Right ventricle myocardium superior (tissue), 1 donor: Measurements from ENCODE around the gene RIPK4. TPM values are rescaled to one million over a fixed set of nuclear protein-coding genes. Genes with fewer than 3 reads are reported as not detected.

Source experiments
- ATAC-seq: fragments of 200-7000 bp; cut with Tn5 transposase; one replicate; pipeline ENCODE4 v1.9.1; 2020; ENCODE audit warnings: mild to moderate bottlenecking; ENCODE audit not compliant: poor library complexity
- DNase-seq: peaks from one replicate; pipeline ENCODE4 v3.0.0-alpha.2; 2020
- intact Hi-C: fragments of 100-400 bp; cut with DNase I; formaldehyde crosslinking; loops from one replicate; pipeline ENCODE4 v1.11.2; 2022
- total RNA-seq: library from RNA; stranded (reverse); fragmentation: NEBNext Ultra II Directional; extraction: Animal tissue kit (Norgen Biotek cat#: 25700); gene quantifications from one replicate; pipeline ENCODE4 v1.2.1, GENCODE V29; 2021
- donor health status: DM: no; HTN: yes; CAD: no; lungs with severe emphysema.

Gene RIPK4
- total RNA-seq, 1 donor from 2014 or later = 0.08 TPM

DNA sequence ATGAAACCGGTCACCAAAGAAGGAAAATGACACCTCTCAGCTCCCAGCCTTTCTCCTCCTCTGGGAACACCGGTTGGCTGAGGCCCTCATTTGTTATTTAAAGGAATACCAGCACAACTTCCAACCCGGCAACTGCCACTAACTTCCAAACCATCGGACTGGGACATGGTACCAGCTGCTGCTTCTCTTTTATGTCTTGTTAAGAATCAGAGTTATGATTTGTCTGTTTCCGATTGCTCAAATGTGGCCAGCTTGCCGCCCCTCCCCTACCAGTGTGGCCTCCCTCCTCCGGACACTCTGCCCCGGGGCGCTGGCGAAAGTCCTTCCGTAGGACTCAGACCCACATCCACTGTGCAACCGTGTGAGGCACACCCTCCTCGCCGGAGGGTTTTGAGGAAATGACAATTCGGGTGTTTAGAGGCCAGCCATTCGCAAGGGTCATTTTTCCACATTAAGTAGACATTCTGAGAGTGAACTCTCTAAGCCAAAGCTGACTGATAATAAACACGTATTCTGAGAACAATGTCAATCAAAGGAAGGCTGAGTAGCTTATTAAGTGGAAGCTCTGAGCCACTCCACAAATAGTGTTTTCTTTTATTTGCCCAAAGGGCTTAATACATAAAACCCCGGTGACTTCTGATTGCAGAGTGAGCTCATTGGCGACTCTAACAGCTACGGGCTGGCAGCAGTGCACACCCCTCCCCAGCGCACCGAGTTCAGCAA is 5.5 kb downstream of the RIPK4 start:
- peak; percentile 80 for DNase-seq

DNA sequence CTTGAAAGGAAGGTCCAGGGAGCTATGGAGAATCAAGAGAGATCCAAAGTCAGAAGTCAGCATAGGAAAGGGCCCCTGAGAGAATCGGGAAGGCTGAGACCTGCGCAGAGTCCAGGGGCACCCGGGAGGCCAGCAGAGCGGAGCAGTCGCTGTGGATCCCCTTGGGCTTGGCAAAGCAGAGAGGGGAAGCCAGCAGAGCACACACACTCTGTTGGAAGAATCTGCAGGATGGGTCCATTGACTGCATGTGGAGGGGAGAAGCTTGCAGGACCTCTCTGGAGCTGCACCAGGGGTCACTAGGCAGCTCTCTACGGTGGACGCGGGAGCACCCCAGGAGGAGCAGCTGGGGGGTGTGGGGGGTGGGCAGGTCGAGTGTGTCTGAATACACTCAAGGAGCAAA is 6.4 kb downstream of the RIPK4 start:
- intact Hi-C loops = no loop called here
- no peak for ATAC-seq
- no peak for DNase-seq

More for the DNA sequence above, 5.5 kb downstream of the RIPK4 start:
- ATAC-seq = peak; percentile 91
- intact Hi-C loops = no loop called here

DNA sequence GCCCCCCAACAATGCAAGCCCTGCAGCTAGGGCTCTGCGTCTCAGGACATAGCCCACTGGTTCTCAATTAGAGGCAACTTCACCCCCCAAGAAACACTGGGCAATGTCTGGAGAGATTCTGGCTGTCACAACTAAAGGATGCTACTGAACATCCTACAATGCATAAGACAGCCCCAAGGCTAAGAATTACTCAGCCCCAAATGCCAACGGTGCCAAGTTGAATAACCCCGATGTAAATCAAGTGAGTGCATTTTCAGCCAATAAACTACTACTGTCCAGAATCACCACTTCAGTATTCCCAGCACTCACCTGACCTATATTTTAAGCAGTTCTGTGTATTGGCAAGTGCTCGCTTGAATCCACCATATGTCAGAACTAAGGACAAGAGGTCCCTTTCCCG is 6.9 kb downstream of the RIPK4 start:
- ATAC-seq (no peak), DNase-seq (no peak)
- intact Hi-C loops = no loop called here

DNA sequence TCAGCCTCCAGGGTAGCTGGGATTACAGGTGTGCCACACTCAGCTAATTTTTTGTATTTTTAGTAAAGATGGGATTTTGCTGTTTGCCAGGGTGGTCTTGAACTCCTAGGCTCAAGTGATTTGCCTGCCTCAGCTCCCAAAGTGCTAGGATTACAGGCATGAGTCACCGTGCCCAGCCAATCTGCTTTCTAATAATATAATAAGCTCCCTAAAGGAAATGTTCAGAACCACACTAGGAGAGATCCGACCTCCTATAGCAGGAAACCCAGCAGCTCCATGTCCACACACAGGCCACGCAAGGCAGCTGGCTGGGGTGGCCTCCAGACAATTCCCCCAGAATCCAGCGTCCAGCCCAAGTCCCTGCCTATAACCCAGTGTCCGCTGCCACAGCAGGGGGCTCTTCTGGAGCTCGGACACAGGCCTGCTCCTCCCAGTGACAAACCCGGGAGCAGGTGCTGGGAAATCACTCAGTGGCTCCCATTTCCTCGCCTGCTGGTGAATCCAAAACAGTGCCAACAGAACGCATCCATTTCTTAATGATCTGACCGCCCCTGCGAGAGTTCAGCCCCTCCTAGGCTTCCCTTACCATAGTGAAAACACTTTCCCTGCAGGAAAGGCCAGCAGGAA is 7.5 kb downstream of the RIPK4 start:
- no peak for ATAC-seq
- intact Hi-C loops = no loop called here
- DNase-seq = peak; percentile 13

DNA sequence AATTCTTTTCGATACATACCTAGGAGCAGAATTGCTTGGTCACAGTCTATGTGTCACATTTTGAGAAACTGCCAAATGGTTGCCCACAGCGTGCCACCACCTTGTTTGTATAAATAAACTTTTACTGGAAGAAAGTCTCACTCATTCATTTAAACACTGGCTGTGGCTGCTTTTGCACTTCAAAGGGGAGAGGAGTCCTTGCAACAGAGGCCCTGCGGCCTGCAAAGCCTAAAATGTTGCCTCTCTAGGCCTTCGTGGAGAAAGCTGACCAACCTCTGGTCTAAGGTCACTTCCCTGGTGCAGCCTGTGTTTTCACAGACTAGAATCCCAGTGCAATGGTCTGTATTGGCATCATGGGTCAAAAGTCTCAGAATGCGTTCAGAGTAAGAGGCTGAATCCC is 8.3 kb downstream of the RIPK4 start:
- DNase-seq (no peak), ATAC-seq (no peak)
- intact Hi-C loops = no loop called here

DNA sequence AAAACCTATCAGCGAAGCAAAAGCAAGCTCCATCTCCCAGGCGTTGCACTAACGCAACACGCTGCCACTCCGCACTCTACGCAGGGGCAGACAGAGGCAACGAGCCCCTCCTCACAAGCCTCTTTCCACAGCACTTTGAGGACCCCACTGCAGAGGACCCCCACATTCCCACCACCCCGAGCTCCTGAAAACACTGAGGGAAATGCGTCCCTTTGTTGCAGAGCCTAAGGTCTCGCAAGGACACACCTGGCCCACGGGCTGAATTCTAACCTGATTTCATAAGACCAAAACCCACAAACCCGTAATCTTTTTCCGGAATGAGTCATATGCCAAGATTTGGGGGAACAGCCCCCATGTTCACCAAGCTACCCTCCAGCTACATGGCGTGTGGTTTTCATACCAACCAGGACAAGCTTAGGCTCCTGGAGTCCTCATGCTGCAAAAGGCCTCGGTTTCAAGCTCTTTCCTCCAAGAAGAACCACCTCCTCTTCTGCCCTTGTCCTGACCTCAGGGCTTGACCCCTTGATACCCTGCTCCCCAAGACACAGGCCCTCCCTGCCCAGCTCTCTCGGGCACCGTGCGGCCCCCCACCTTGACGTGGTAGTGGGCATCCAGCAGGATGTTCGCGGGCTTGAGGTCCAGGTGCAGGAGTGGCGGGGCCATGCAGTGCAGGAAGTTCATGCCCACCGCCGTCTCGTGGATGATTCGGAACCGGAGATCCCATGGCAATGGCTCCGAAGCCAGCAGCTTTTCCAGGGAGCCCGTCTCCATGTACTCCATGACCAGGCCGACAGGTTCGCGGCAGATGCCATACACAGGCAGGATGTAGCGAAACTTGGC is 10.7 kb downstream of the RIPK4 start:
- no peak for ATAC-seq
- peak; percentile 26 for DNase-seq
- intact Hi-C loops = no loop called here

DNA sequence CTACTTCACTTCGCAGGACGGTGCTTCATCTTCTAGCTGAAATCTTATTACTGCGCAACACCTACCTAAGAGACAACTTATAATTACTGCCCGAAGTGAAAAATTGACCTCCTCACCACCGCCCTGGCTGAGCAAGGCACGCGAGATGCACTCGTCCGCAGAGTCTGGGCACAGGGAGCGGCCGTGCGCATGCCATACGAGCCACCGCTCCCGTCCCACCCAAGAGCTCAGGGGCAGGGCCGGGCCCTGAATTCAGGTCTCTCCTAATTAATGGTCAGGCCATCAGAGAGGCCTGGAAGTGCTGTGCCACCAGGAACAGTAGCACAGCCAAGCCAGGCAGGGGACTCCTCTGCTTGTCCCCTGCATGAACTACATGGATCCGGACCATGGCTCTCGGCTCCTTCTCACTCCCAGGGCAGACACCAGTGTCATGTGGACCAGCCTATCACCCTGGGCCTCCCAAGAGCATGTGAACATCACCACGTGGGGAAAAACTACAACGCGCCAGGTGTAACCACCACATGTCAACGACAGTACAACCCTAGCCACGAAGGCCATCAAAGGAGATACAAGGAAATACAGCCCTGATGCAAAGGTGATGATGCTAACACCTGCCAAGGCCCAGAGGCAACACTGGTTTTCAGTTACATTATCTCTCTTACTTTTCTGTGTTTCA is 11.5 kb downstream of the RIPK4 start:
- intact Hi-C loops = no loop called here
- ATAC-seq = no peak
- DNase-seq = peak; percentile 19

DNA sequence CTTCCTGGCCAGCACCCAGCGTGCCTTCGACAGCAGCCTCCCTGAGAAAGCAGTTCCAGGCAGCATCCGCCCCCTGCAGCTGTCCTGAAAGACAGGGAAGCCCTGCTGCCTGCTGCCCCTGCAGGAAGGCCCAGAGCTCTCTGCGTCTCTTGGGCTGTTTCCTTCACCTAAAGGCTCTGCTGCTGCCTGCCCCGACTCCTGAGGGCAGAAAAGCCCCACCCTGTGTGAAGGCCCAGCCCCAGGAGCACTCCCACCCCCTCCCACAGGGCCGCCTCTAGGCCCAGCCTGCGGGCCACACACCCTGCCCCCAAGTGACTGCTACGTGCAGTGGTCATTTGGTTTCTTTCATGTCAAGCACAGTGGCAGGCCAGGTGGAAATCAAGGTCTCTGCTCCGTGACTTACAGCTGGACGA is 12.4 kb downstream of the RIPK4 start:
- intact Hi-C loops = no loop called here
- no peak for ATAC-seq
- DNase-seq = peak; percentile 16

DNA sequence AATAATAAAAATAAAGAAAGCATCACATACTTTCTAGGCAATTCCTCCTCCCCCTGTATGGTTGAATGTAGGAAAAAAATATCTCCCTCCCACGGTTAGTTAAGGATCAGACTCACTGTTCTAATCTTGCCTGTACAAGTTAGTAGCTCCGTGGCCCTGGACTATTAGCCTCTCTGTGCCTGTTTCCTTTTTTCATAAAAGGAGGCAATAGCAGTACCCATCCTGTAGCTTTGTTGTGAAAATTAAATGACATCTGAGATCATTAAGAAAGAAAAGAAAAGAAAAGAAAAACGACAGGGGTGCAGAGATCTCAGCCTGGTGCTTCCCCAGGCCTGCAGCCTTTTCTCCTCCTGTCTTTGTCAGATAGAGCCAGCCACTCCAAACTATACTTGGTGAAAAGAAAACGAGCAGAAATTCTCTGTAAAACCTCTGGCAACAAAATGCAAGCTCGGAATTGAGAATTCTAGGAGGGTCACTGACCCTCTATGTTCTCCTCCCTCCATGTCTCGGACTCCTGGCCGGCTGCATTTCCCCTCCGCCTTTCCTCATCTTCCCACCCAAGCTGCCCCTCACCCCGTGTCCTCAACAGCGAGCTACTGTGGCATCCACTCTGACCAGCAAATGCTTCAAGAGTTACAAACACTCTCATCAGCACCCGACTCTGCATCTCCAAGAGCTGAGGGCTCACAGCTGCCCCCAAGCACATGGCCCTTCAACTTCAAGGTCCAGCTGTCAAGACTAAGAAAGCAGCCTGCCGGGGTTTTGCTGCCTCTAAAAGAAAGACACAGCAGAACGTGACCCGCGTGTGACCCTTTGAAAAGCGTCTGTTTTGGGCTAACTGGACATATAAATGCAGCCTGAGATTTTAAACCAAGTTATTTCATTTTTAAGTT is 13.6 kb downstream of the RIPK4 start:
- peak; percentile 30 for DNase-seq

DNA sequence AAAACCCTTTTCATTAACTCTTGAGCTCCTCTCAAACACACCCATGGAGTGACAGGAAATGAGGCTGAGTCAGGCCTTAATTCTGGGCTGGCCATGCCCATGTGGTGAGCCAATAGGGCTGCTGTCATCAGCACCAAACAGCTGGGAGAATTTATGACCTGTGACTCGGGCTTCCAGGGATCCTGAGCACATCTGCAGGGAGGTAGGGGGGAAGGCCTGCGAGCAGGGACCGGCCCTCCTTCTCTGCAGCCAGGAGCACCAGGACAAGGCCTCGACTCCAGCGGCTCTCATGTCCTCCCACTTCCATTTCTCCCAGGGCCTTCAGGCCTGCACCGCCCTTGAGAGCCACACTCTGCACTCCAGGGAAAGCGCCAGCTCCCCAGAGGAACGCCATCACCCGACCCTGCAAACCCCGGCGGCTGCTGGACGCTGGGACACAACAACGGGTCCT is 14.6 kb downstream of the RIPK4 start:
- ATAC-seq = no peak
- intact Hi-C loops = no loop called here
- DNase-seq = no peak

More for the DNA sequence above, 13.6 kb downstream of the RIPK4 start:
- no peak for ATAC-seq
- intact Hi-C loops = no loop called here

DNA sequence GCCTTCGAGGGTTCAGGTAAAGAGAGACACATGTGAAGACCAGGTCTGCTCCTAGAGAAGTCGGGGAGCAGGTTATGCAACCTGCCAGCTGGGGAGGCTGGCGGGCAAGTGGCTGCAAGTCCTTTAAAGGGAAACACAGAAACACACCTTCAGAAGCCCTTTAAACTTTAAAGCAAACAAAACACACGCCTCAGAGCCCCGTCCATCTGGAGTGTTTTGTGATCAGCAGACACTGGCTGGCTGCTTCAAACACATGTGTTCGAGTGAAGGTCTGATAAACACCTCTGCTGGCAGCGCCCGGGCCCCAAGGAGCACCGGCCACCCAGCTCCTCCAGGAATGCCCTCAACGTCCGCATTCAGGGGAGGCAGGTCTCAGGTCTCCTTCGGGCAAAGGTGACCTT is 15.2 kb downstream of the RIPK4 start:
- DNase-seq = no peak
- intact Hi-C loops = no loop called here
- ATAC-seq = no peak

DNA sequence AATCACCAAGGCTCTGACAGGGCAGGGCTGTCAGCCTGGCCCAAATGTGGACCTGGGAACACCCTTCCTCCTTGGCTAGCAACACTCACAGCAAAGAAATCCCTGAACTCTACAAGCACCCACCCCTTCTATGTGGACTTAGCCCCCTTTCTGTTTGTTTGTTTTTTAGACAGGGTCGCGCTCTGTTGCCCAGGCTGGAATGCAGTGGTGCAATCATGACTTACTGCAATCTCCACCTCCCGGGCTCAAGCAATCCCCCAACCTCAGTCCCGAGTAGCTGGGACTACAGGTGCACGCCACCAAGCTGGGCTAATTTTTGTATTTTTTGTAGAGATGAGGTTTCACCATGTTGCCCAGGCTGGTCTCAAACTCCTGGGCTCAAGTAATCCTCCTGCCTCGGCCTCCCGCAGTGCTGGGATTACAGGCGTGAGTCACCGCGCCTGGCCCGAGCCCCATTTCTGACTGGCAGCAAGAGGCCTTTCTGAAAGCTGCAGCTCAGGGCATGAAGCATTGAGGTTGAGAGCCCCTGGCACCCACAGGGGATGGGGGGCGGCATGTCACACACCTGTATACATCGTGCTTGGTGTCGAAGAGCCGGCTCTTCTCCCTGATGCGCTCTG is 16.2 kb downstream of the RIPK4 start:
- intact Hi-C loops = no loop called here
- ATAC-seq = no peak
- peak; percentile 19 for DNase-seq

DNA sequence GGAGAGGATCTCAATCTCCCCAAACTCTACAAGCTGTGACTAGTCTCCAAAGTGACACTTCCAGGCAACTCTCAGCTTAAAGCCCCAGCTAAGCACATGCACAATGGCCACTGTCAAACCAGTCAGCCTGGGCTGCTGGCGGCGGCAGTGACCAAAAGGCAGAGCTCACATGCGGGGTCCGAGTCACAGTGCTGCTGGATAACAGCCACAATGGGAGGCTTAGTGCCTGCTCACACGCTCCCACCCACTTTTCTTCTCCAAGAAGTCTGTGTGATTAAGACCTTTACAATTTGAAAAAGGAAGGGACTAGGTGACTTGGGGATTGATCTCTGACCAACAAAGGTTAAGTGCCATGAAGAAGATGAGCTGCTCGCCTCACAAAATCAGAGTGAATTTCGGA is 16.8 kb downstream of the RIPK4 start:
- intact Hi-C loops = no loop called here
- DNase-seq = no peak
- ATAC-seq = no peak

DNA sequence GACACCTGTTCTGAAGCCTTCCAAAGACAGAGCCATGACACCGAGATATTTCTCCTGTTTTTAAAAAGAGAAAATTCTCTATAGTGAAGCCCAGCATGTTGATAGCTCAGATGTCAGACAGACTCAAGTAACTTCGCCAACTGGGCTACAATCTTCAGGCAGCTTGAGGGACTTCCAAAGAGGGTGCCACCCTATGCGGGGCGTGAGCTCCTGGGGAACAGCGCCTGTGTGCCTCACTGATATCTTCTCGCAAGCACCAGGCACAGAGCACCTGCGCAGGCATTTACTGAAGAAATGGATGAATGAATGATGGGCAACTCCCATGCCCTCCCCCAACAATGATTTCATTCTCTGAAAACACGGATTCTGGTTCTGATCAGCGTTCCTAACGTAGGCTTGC is 17.6 kb downstream of the RIPK4 start:
- ATAC-seq (no peak), DNase-seq (no peak)
- intact Hi-C loops = no loop called here

DNA sequence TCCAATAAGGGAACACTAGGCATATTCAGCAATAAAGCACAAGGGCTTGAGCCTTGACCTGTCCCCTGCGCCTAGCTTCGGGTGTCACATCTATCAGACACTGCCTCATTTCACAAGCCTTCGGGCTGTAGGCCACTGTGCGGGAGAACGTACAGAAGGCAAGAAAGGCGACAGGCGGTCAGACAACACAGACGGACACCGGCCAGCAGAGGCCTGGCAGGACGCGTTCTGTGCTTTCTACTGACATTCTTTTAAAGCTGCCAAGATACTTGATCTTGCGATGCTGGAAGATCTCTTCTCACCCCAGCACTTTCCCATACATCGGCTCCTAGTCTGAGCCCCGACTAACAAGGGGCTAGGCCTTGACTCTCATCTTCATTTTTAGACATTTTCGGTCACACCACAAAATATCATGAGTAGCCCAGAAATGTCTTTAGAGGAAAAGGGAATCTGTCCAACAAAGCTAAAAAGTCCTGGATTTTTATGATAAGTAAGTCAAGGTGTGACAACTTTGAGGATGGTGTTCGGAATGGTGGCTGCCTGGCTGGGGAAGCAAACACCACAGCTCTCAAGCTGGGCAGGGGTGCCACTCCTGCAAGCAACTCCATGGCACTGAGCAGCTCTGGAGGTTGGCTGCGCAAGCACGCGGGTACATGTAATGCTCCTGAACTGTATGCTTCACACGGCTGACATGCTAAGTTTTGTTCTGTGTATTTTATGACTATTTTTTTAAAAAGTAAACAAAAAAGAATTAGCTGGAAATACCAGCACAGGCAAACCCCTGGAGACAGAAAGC is 18.7 kb downstream of the RIPK4 start:
- intact Hi-C loops = no loop called here
- ATAC-seq = no peak
- DNase-seq = no peak

DNA sequence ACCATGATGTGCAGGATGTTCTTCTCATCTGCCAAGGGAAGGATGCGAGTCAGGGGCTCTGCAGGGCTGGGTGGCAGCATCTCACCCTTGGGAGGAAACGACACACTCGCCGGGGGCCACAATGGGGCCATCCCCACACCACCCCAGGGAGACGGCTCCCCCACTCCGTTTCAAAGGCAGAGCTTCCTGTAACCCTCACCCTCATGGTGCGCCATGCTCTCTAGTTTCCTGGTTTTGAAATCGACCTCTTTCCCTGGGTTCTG is 20.2 kb downstream of the RIPK4 start:
- ATAC-seq (no peak), DNase-seq (no peak)
- intact Hi-C loops = no loop called here

DNA sequence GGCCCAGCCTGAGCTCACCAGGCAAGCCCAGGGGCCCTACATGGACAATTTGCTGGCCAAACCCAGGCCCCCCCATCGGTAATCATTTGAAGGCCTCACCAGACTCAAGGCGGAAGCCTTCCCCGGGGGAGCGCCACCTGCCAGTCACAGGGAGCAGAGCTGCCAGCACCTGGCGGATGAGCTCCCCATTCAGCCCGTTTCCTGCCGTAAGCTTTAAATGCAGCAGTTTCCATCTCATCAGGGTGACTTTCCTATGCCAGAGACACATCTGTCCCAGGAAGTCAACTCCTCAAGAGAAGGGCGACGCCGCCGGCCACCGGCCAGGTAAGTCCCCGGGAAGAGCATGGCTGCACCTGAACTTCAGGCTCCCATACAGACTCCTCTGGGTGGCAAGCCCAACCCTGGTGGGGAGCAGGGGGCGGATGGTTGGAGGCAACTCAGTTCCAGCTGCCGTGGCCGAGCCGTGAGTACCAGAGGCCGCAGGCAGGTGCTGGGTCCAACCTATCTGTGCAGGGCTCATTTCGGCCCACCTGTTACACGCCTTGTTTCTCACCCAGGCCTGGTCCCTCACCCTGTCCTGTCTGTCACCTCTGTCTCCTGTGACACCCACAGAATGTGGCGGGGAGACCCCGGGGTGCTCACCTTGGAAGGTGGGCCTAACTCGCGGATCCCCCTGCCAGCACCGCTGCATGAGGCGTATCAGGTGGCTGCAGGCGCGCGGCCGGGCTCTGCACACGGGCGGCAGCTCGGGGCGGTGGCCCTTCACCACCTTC is 20.7 kb downstream of the RIPK4 start:
- DNase-seq (peak; percentile 39), ATAC-seq (no peak)
- intact Hi-C loops = no loop called here
